H1 (cell line): ENCODE measurements around the gene ABCC9. TPM values are rescaled to one million over a fixed set of nuclear protein-coding genes. Genes with fewer than 3 reads are reported as not detected.

Experiments used
- CTCF ChIA-PET: fragments of 300-600 bp; sonication (Branson Sonifier 250); formaldehyde crosslinking; loops from one replicate; lab custom pipeline; 2021; ENCODE audit not compliant: partially characterized antibody; lab: Charles Lee
- POLR2A ChIA-PET: fragments of 300-600 bp; sonication (Branson Sonifier 250); formaldehyde crosslinking; loops from one replicate; lab custom pipeline; 2021; ENCODE audit warnings: inconsistent platforms; ENCODE audit not compliant: partially characterized antibody; lab: Charles Lee
- DNase-seq, 2 experiments: peaks; one replicate each; pipeline versions ENCODE4 v3.0.0 to v3.0.0-alpha.2; 2010 to 2022; ENCODE audit warnings: low spot score in 2 of 2, low read depth in 1 of 2, mixed read lengths in 1 of 2
- FAIRE-seq: peaks from 2 replicates; lab custom pipeline; 2011; peaks lifted over from hg19 to GRCh38; lab: Jason Lieb, UNC
- H2AFZ ChIP-seq: 2 replicates; pipeline ENCODE4 v1.8.1; 2012; ENCODE audit warnings: low read length, inconsistent platforms
- H2AK5ac ChIP-seq: 2 replicates; pipeline ENCODE4 v1.6.1; 2013; ENCODE audit warnings: low read depth, low read length
- H2BK120ac ChIP-seq: replicated peaks from 2 replicates; pipeline ENCODE3; 2013; ENCODE audit warnings: low read depth, low read length, inconsistent platforms
- H2BK12ac ChIP-seq: 2 replicates; pipeline ENCODE4 v1.6.1; 2013; ENCODE audit warnings: low read depth, low read length
- H2BK15ac ChIP-seq: 2 replicates; pipeline ENCODE4 v1.6.1; 2013; ENCODE audit warnings: low read length
- H2BK20ac ChIP-seq: 2 replicates; pipeline ENCODE4 v1.6.1; 2013; ENCODE audit warnings: low read length
- H2BK5ac ChIP-seq: 2 replicates; pipeline ENCODE4 v1.6.1; 2013; ENCODE audit warnings: low read depth, low read length
- H3K14ac ChIP-seq: 2 replicates; pipeline ENCODE4 v1.6.1; 2013; ENCODE audit warnings: inconsistent platforms; ENCODE audit not compliant: insufficient read length
- H3K18ac ChIP-seq: 2 replicates; pipeline ENCODE4 v1.6.1; 2013; ENCODE audit warnings: low read length; ENCODE audit errors: extremely low read depth
- H3K23ac ChIP-seq: 2 replicates; pipeline ENCODE4 v1.6.1; 2013; ENCODE audit warnings: inconsistent platforms; ENCODE audit not compliant: insufficient read length
- H3K23me2 ChIP-seq: 2 replicates; pipeline ENCODE4 v1.6.1; 2013; ENCODE audit warnings: low read depth, low read length
- H3K27ac ChIP-seq: 2 replicates; pipeline ENCODE4 v1.6.1; 2011; ENCODE audit warnings: low read depth, low read length, inconsistent platforms
- H3K27me3 ChIP-seq, 4 experiments: replicated peaks in 1 of 4; 1 replicate in 1 of 4; 2 replicates in 3 of 4; pipeline versions ENCODE4 v1.6.1 to v1.8.1; 2011 to 2013; ENCODE audit warnings: low read length in 3 of 4, mild to moderate bottlenecking in 3 of 4, inconsistent platforms in 2 of 4, mixed read lengths in 2 of 4, moderate library complexity in 1 of 4; ENCODE audit not compliant: control insufficient read depth in 3 of 4, insufficient read depth in 3 of 4; ENCODE audit errors: extremely low read depth in 1 of 4
- H3K36me3 ChIP-seq, 4 experiments: 2 replicates each; pipeline versions ENCODE4 v1.6.1 to v1.8.1; 2011 to 2013; ENCODE audit warnings: mild to moderate bottlenecking in 4 of 4, low read length in 3 of 4, moderate library complexity in 2 of 4, control low read depth in 1 of 4, inconsistent platforms in 1 of 4; ENCODE audit not compliant: insufficient read depth in 4 of 4, control insufficient read depth in 2 of 4
- H3K4ac ChIP-seq: replicated peaks from 2 replicates; pipeline ENCODE3; 2013; ENCODE audit warnings: low read length, low read depth, mixed read lengths, inconsistent platforms; ENCODE audit not compliant: insufficient read length
- H3K4me1 ChIP-seq, 4 experiments: replicated peaks in 1 of 4; 1 replicate in 1 of 4; 2 replicates in 3 of 4; pipeline versions ENCODE4 v1.6.1 to v1.8.1; 2011 to 2013; ENCODE audit warnings: low read length in 3 of 4, inconsistent platforms in 2 of 4, mixed read lengths in 1 of 4; ENCODE audit not compliant: insufficient read depth in 4 of 4, control insufficient read depth in 3 of 4
- H3K4me2 ChIP-seq, 2 experiments: 2 replicates each; pipeline versions ENCODE4 v1.6.1 to v1.8.1; 2011 to 2013; ENCODE audit warnings: low read depth in 2 of 2, low read length in 2 of 2, control low read depth in 1 of 2, inconsistent platforms in 1 of 2, mild to moderate bottlenecking in 1 of 2; ENCODE audit not compliant: insufficient read depth in 1 of 2
- H3K4me3 ChIP-seq, 4 experiments: fragments of 200-600, 300-600 bp in 1 of 4; sonication (generic), shearing (Covaris generic), sonication (Bioruptor Twin) in 1 of 4; 2 replicates each; pipeline versions ENCODE4 v1.5.1 to v1.8.1; 2011 to 2016; ENCODE audit warnings: low read length in 4 of 4, low read depth in 3 of 4, control low read depth in 2 of 4, inconsistent platforms in 2 of 4, mild to moderate bottlenecking in 2 of 4, mixed read lengths in 1 of 4, moderate library complexity in 1 of 4; ENCODE audit not compliant: insufficient read depth in 2 of 4; ENCODE audit errors: extremely low read depth in 1 of 4
- H3K56ac ChIP-seq: replicated peaks from 2 replicates; pipeline ENCODE3; 2013; ENCODE audit warnings: low read depth, mild to moderate bottlenecking, mixed read lengths, low read length, inconsistent platforms; ENCODE audit not compliant: insufficient read length
- H3K79me1 ChIP-seq: 2 replicates; pipeline ENCODE4 v1.6.1; 2013; ENCODE audit warnings: low read depth, low read length, control low read depth
- H3K79me2 ChIP-seq, 2 experiments: 2 replicates each; pipeline versions ENCODE4 v1.6.1 to v1.8.1; 2012 to 2013; ENCODE audit warnings: low read length in 2 of 2, mild to moderate bottlenecking in 2 of 2, inconsistent platforms in 1 of 2; ENCODE audit not compliant: insufficient read depth in 2 of 2, control insufficient read depth in 1 of 2
- H3K9ac ChIP-seq, 4 experiments: replicated peaks in 1 of 4; 1 replicate in 1 of 4; 2 replicates in 3 of 4; pipeline versions ENCODE4 v1.6.1 to v1.8.1; 2011 to 2013; ENCODE audit warnings: low read depth in 3 of 4, low read length in 3 of 4, control low read depth in 2 of 4, mild to moderate bottlenecking in 2 of 4, moderate library complexity in 2 of 4, inconsistent platforms in 1 of 4; ENCODE audit errors: extremely low read depth in 1 of 4
- H3K9me3 ChIP-seq, 2 experiments: 2 replicates each; pipeline versions ENCODE4 v1.6.1 to v1.8.1; 2012 to 2013; ENCODE audit warnings: mild to moderate bottlenecking in 2 of 2, moderate library complexity in 2 of 2, control low read depth in 1 of 2, inconsistent platforms in 1 of 2, low read depth in 1 of 2, low read length in 1 of 2, mixed read lengths in 1 of 2; ENCODE audit not compliant: insufficient read depth in 2 of 2
- H4K20me1 ChIP-seq, 2 experiments: replicated peaks in 1 of 2; 2 replicates each; pipeline versions ENCODE3 to v1.8.1; 2011 to 2013; ENCODE audit warnings: inconsistent platforms in 2 of 2, low read length in 2 of 2, mild to moderate bottlenecking in 1 of 2; ENCODE audit not compliant: insufficient read depth in 2 of 2, control insufficient read depth in 1 of 2
- H4K5ac ChIP-seq: 2 replicates; pipeline ENCODE4 v1.6.1; 2013; ENCODE audit warnings: low read length, low read depth, mixed read lengths, inconsistent platforms; ENCODE audit not compliant: insufficient read length
- H4K8ac ChIP-seq: 2 replicates; pipeline ENCODE4 v1.8.0; 2013; ENCODE audit warnings: mild to moderate bottlenecking, moderate library complexity, low read length, inconsistent platforms; ENCODE audit not compliant: insufficient read depth; ENCODE audit errors: extremely low read depth
- H4K91ac ChIP-seq: replicated peaks from 2 replicates; pipeline ENCODE3; 2013; ENCODE audit warnings: low read length, mixed read lengths, inconsistent platforms; ENCODE audit not compliant: insufficient read length
- CHD2 ChIP-seq: IDR thresholded peaks from 2 replicates; pipeline ENCODE4 v1.6.1; 2012; ENCODE audit warnings: low read length, improper control_type of control experiment
- KDM4A ChIP-seq: IDR thresholded peaks from one replicate; pipeline ENCODE4 v1.7.1; 2012; ENCODE audit warnings: low read depth, mild to moderate bottlenecking, moderate library complexity, low read length, inconsistent platforms; ENCODE audit not compliant: severe bottlenecking
- KDM5A ChIP-seq: fragments of 200-600 bp; IDR thresholded peaks from 2 replicates; pipeline ENCODE4 v1.7.1; 2012; ENCODE audit warnings: mild to moderate bottlenecking, low read length, inconsistent platforms, mixed read lengths
- SAP30 ChIP-seq: fragments of 300-600 bp; sonication (generic); IDR thresholded peaks from 2 replicates; pipeline ENCODE4 v1.7.1; 2012; ENCODE audit warnings: low read length, moderate library complexity, mild to moderate bottlenecking, inconsistent platforms; ENCODE audit not compliant: insufficient read depth, insufficient replicate concordance
- SP2 ChIP-seq: IDR thresholded peaks from 2 replicates; pipeline ENCODE4 v1.6.1; 2012; ENCODE audit warnings: mild to moderate bottlenecking, low read length, inconsistent platforms
- SRF ChIP-seq: IDR thresholded peaks from 2 replicates; pipeline ENCODE4 v1.6.1; 2011; ENCODE audit warnings: mild to moderate bottlenecking, low read depth, low read length, moderate library complexity
- TAF1 ChIP-seq: IDR thresholded peaks from 2 replicates; pipeline ENCODE4 v1.6.1; 2011; ENCODE audit warnings: mild to moderate bottlenecking, low read depth, low read length
- TAF7 ChIP-seq: optimal IDR thresholded peaks from 2 replicates; pipeline ENCODE3; 2011; ENCODE audit warnings: low read depth, mild to moderate bottlenecking, inconsistent platforms, low read length, moderate library complexity, borderline replicate concordance
- TCF12 ChIP-seq: IDR thresholded peaks from 2 replicates; pipeline ENCODE4 v1.6.1; 2011; ENCODE audit warnings: low read depth, mild to moderate bottlenecking, low read length
- WGBS, 2 experiments: shearing (Covaris generic) in 1 of 2; methylation state at CpG; one replicate each; pipeline versions ENCODE4 v1.1.6 to v1.1.7; 2013 to 2015; ENCODE audit warnings: low lambda C conversion rate in 2 of 2, mixed read lengths in 2 of 2, inconsistent platforms in 1 of 2, low coverage in 1 of 2, missing lambda C conversion rate in 1 of 2; ENCODE audit not compliant: insufficient replicate concordance in 2 of 2, insufficient coverage in 1 of 2, insufficient read length in 1 of 2; ENCODE audit errors: extremely low coverage in 1 of 2, missing lambda C conversion rate in 1 of 2; 5-methylcytosine and 5-hydroxymethylcytosine counted together
- polyA plus RNA-seq, 7 experiments: library from polyadenylated mRNA; depleted of rRNA in 3 of 7; stranded (reverse) in 5 of 7; unstranded in 2 of 7; fragments of >200 nt in 5 of 7; fragments of 200-250 nt in 2 of 7; gene quantifications; 1 replicate in 5 of 7; 2 replicates in 1 of 7; 4 replicates in 1 of 7; pipeline versions ENCODE4 v1.2.1 to v1.2.3, GENCODE V29; 2011 to 2013; ENCODE audit warnings: missing spikeins in 2 of 7, mixed read lengths in 2 of 7
- total RNA-seq: library from RNA; stranded (reverse); fragmentation: NEBNext Ultra II Directional; extraction: Animal tissue kit (Norgen Biotek cat#: 25700); gene quantifications from 2 replicates; pipeline ENCODE4 v1.2.1, GENCODE V29; 2021
- TF ChIP-seq, protein P1 (sequence below): IDR thresholded peaks from 2 replicates; pipeline ENCODE4 v1.6.1; 2012; ENCODE audit warnings: inconsistent platforms
- TF ChIP-seq, protein P2 (sequence below), 3 experiments: IDR thresholded peaks; 1 replicate in 2 of 3; 2 replicates in 1 of 3; pipeline versions ENCODE4 v1.5.1 to v1.6.1; 2011; ENCODE audit warnings: low read length in 3 of 3, mild to moderate bottlenecking in 3 of 3, inconsistent platforms in 2 of 3, low read depth in 1 of 3, moderate library complexity in 1 of 3; ENCODE audit not compliant: insufficient read depth in 1 of 3; ENCODE audit errors: control extremely low read depth in 1 of 3

ABCC9 gene
- total and polyA plus RNA-seq, 2 of the 8 experiments (the other 6 are each of a cell fraction or from before 2014, with no cell fraction given): under 0.01 TPM; not detected in 1

DNA sequence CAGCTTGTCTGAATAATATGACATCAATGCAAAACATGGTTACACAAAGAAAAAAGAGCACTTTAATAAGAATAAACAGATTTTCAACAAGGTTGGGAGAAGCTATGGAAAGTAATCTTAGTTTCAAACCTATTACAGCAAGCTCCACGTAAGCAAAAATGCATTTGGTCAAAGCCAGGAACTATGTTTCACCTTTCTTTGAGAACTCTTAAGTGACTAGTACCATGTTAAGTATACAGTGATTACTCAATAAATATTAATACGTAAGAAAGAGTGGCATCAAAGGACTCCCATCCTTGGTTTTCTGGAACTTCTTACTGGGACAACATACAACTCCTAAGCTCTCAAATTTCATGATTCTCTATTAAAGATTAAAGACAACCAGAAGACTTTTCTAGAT is 80.7 kb downstream of the ABCC9 start:
- H3K4me3 ChIP-seq: no peak overlapping the region
- no peaks in the 10 kb centered on the region for H3K79me1 ChIP-seq
- no peak overlapping the region for H3K9ac ChIP-seq
- DNase-seq: no peak
- no peak overlapping the region for H2BK15ac ChIP-seq
- H3K23me2 ChIP-seq: no peaks in the 10 kb centered on the region
- no peak overlapping the region for H2BK5ac ChIP-seq
- H3K79me2 ChIP-seq: no peaks in the 10 kb centered on the region
- H3K36me3 ChIP-seq: no peaks in the 10 kb centered on the region
- H4K5ac ChIP-seq: no peak overlapping the region
- CTCF ChIA-PET: interaction anchor here (0.6 to 1.1 kb wide), 3 partner anchors 43 to 187 kb away, joined by 3 to 4 read pairs (median 4); partner anchors contain the start of gene ABCC9
- H3K27ac ChIP-seq: no peak overlapping the region
- H2BK12ac ChIP-seq: no peak overlapping the region
- H3K56ac ChIP-seq: no peak overlapping the region
- H2AFZ ChIP-seq: no peak overlapping the region
- no peaks in the 10 kb centered on the region for H3K4me1 ChIP-seq
- H4K8ac ChIP-seq: no peak overlapping the region
- H2AK5ac ChIP-seq: no peak overlapping the region
- no peaks in the 10 kb centered on the region for H3K9me3 ChIP-seq
- no peak overlapping the region for H3K14ac ChIP-seq
- no peak overlapping the region for H3K18ac ChIP-seq
- H4K91ac ChIP-seq: no peak overlapping the region
- no peak overlapping the region for H3K4me2 ChIP-seq
- 80% methylated on average over 2 of the region's 2 CpGs; no CpG with 5 or more reads in 1 of the 2 experiments for WGBS, 2 experiments
- H3K23ac ChIP-seq: no peak overlapping the region
- POLR2A ChIA-PET: no interaction called here
- H3K27me3 ChIP-seq: no peaks in the 10 kb centered on the region
- no peak for FAIRE-seq
- TF ChIP-seq, protein P1, sequence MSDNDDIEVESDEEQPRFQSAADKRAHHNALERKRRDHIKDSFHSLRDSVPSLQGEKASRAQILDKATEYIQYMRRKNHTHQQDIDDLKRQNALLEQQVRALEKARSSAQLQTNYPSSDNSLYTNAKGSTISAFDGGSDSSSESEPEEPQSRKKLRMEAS: no peak
- TF ChIP-seq TCF12 (no peak), TAF7 (no peak), SRF (no peak), TAF1 (no peak), SP2 (no peak), KDM4A (no peak), CHD2 (no peak), SAP30 (no peak), KDM5A (no peak)
- TF ChIP-seq, protein P2, sequence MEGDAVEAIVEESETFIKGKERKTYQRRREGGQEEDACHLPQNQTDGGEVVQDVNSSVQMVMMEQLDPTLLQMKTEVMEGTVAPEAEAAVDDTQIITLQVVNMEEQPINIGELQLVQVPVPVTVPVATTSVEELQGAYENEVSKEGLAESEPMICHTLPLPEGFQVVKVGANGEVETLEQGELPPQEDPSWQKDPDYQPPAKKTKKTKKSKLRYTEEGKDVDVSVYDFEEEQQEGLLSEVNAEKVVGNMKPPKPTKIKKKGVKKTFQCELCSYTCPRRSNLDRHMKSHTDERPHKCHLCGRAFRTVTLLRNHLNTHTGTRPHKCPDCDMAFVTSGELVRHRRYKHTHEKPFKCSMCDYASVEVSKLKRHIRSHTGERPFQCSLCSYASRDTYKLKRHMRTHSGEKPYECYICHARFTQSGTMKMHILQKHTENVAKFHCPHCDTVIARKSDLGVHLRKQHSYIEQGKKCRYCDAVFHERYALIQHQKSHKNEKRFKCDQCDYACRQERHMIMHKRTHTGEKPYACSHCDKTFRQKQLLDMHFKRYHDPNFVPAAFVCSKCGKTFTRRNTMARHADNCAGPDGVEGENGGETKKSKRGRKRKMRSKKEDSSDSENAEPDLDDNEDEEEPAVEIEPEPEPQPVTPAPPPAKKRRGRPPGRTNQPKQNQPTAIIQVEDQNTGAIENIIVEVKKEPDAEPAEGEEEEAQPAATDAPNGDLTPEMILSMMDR (IDR thresholded peaks at IDR 0.05; ENCODE audit: control extremely low read depth in 1 of 3, insufficient read depth in 1 of 3, low read depth in 1 of 3, low read length in 3 of 3): no peak
- TF ChIP-seq, all 59 proteins: peak for 0
- no peak overlapping the region for H3K4ac ChIP-seq
- no peaks in the 10 kb centered on the region for H4K20me1 ChIP-seq
- no peak overlapping the region for H2BK20ac ChIP-seq
- no peak overlapping the region for H2BK120ac ChIP-seq
